GM19324 (cell line): ENCODE data around the gene SIX6.

Source experiments
- ATAC-seq: cut with Tn5 transposase; IDR thresholded peaks from one replicate; pipeline ENCODE4 v1.9.1; 2021; ENCODE audit warnings: mild to moderate bottlenecking, moderate library complexity; ENCODE audit not compliant: unreplicated experiment, low FRiP score

Gene SIX6

GRCh38 chr14:60512973-60513571 is 4.1 kb downstream of the SIX6 start:
- no peak for ATAC-seq

- ATAC-seq = no peak
These were observed 5.4 kb downstream of the SIX6 start for GRCh38 chr14:60514378-60514740.

GRCh38 chr14:60514741-60515491 is 6.0 kb downstream of the SIX6 start:
- ATAC-seq = no peak

- no peak for ATAC-seq
These were observed 6.8 kb downstream of the SIX6 start for GRCh38 chr14:60515511-60516289.

GRCh38 chr14:60532442-60532841 is 23.5 kb downstream of the SIX6 start:
- ATAC-seq = no peak

- no peak for ATAC-seq
These were observed 28.7 kb downstream of the SIX6 start for GRCh38 chr14:60537663-60538062.

- no peak for ATAC-seq
These were observed 35.7 kb downstream of the SIX6 start for GRCh38 chr14:60544659-60545058.

- no peak for ATAC-seq
These were observed 44.9 kb downstream of the SIX6 start for GRCh38 chr14:60553808-60554207.

- no peak for ATAC-seq
These were observed 53.1 kb downstream of the SIX6 start for GRCh38 chr14:60561845-60562746.
